DMS153 (cell line): ENCODE measurements around the gene FARP1.
"Not testable (repeated sequence)": the region's sequence is repeated elsewhere in the genome, so short reads cannot be mapped to it uniquely, and the experiment has no call there.

Experiments used
- DNase-seq: peaks from one replicate; lab custom pipeline; 2025; lab: John Stamatoyannopoulos, UW

The FARP1 gene

GRCh38 chr13:98363326-98363725 lies 220.4 kb downstream of the FARP1 start:
- no peak for DNase-seq

DNA sequence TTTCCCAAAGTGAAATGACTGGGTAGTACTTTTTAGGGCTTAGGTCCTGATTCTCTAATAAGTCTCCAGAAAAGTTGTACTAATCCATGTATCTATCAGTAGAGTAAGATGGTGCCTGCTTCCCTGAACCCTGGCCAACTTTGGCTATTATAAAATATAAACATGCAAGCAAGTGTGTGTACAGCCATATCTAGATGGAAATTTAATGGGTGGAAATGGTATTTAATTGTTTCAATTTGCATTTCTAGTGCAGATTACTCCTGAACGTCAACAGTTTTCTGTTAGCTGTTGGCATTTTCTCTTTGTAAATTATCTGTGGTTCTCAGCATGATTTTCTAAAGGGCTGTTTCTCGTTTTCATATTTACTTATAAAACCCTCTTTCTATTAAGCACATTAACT lies 221.3 kb downstream of the FARP1 start:
- no peak for DNase-seq

- no peak for DNase-seq
These were observed 221.8 kb downstream of the FARP1 start for GRCh38 chr13:98364647-98365046.

DNA sequence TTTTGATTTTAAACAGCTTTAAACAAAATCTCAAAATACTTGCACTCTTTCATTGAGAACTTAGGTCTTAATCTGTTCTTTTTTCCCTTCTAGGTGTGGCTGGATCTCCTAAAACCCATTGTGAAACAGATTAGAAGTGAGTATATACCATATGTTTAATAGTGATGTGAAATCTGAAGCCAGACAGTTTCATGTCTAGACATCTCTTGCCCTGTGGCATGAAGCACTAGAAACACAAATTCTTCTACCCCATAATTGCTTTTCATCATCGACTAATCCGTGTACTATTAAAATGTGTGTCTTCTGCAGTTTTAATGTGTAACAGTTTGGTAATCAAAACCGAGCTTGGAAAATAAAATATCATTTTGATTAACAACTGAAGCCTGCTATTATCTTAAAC lies 222.4 kb downstream of the FARP1 start:
- DNase-seq: no peak

DNA sequence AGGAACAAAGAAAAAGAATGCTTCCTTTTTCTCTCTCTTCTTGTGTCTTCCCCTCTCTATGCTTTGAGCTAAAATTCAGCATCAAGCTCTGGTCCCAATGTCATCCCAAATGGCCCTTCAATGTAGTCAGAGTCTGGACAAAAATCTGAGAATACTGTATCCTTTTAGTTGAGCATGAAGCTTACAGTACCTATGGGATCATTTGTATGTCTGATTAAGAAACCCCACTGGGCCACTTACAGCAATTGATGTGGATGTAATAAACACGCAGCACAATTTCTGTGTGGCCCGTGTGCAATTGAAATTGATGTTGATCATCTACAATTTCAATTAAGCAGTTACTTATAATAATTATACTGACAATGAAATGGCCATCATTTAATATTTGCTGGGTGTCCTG lies 223.1 kb downstream of the FARP1 start:
- no peak for DNase-seq

- no peak for DNase-seq
These were observed 223.5 kb downstream of the FARP1 start for GRCh38 chr13:98366443-98366842.

GRCh38 chr13:98366959-98367358 lies 224.1 kb downstream of the FARP1 start:
- DNase-seq: no peak

GRCh38 chr13:98368019-98368418 lies 225.1 kb downstream of the FARP1 start:
- no peak for DNase-seq

DNA sequence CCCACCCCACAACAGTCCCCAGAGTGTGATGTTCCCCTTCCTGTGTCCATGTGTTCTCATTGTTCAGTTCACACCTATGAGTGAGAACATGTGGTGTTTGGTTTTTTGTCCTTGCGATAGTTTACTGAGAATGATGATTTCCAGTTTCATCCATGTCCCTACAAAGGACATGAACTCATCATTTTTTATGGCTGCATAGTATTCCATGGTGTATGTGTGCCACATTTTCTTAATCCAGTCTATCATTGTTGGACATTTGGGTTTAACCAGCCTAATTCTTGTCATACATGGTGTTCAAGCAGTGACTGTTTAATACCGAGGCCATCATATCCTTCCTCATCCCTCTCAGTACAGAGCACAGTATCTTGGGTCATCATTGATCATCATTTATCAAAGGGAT lies 226.6 kb downstream of the FARP1 start:
- DNase-seq: not testable (repeated sequence)

- DNase-seq: no peak
These were observed 227.4 kb downstream of the FARP1 start for GRCh38 chr13:98370261-98370660.

GRCh38 chr13:98370806-98371515 lies 228.1 kb downstream of the FARP1 start:
- DNase-seq: no peak

- DNase-seq: no peak
These were observed 228.7 kb downstream of the FARP1 start for GRCh38 chr13:98371516-98372023.

- no peak for DNase-seq
These were observed 230.0 kb downstream of the FARP1 start for GRCh38 chr13:98372876-98373275.

- no peak for DNase-seq
These were observed 231.9 kb downstream of the FARP1 start for GRCh38 chr13:98374750-98375149.

- no peak for DNase-seq
These were observed 234.9 kb downstream of the FARP1 start for GRCh38 chr13:98377635-98378378.

- no peak for DNase-seq
These were observed 241.8 kb downstream of the FARP1 start for GRCh38 chr13:98384739-98385138.

DNA sequence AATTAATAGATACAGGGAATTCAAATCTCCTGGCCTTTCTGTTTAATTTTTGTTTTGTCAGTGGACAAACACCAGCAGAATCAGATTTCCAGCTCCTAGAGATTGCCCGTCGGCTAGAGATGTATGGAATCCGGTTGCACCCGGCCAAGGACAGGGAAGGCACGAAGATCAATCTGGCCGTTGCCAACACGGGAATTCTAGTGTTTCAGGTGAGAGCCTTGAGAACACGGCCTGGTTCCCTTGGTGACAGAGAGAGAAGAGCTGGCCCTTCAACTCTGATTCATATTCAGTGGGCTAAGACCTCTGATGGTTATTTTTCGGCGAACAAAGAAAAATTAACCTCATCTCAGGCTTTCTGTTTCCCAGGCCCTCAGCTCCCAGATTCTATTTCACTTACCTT lies 242.7 kb downstream of the FARP1 start:
- no peak for DNase-seq

DNA sequence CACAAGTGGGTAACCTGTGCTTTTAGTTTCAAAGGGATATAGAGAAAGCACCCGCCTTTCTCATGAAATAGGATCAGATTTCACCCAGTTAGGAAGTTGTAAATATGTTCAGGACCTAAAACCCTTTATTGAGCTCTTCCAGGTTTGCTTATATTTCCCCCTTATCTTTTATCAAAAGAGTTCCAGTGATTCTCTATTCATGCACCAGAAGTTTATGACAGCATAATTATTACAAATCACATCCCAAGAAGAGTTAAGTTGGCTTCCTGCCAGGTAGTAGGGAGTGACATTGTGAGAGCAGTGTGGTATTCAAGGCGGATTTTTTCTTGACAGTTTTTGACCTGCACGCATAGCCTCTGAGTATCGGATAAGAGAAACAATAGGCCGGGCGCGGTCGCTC lies 243.7 kb downstream of the FARP1 start:
- DNase-seq: peak; percentile 83

DNA sequence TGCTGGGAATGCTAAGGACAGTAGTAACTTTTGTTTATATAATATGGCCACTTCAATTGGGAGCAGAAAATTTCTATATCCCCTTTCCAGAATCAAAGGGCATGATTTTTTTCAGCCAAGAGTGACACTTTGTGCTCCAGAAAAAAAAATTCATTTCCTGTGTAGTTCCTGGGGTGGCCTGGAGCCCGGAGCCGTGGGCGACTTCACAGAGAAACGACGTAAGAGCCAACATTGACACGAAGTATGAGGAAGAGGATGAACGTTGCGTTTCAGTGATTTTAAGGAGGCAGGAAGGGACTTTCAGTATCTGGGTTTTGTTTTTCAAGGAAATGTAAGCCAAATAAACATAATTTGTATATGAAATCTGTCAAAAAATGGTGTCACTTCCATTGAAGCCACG lies 246.4 kb downstream of the FARP1 start:
- DNase-seq: no peak

- DNase-seq: no peak
These were observed 247.3 kb downstream of the FARP1 start for GRCh38 chr13:98390086-98390715.

- DNase-seq: no peak
These were observed 251.0 kb downstream of the FARP1 start for GRCh38 chr13:98393873-98394272.

- no peak for DNase-seq
These were observed 252.1 kb downstream of the FARP1 start for GRCh38 chr13:98394820-98395510.
